ENCODE data around the gene RPL38.

GRCh38 chr17:74204474-74204873, 996 bp downstream of the RPL38 start:
- TF ChIP-seq EZH2 (IDR thresholded peaks at IDR 0.05; ENCODE audit: insufficient read depth, poor library complexity, severe bottlenecking) (no peak), EZH2phosphoT487 (IDR thresholded peaks at IDR 0.05; ENCODE audit: insufficient read depth, low read depth) (no peak)
